ENCODE measurements around the gene SLC17A9. TPM values are rescaled to one million over a fixed set of nuclear protein-coding genes. Genes with fewer than 3 reads are reported as not detected.

Gene SLC17A9
- total and polyA plus RNA-seq, 10 donors: 18.8 to 95.3 (median 34.2) TPM

DNA sequence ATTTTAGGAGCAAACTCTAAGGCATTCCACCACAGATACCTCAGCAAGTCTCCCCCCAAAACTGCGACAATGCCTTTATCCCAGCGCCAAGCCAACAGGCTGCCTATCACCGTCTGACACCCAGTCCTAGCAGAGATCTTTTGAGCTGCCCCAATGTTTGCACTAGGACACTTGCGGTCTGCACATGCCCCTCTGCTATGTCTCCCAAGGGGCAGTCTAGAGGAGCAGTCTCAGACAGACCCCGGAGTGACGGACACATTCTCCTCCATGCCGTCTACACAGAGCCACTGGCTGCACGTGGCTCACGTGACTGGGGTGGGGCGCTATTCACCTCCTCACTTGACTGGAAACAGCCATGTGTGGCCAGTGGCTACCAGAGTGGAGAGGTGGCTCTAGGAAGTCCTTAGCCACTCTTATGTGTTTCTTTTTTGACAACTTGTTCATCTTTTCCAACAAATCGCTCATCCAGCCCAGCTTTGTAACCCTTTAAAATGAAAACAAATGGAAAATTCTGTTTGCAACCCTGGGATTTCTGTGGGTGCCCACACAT lies 42.2 kb upstream of the SLC17A9 start:
- DNase-seq: no peak

DNA sequence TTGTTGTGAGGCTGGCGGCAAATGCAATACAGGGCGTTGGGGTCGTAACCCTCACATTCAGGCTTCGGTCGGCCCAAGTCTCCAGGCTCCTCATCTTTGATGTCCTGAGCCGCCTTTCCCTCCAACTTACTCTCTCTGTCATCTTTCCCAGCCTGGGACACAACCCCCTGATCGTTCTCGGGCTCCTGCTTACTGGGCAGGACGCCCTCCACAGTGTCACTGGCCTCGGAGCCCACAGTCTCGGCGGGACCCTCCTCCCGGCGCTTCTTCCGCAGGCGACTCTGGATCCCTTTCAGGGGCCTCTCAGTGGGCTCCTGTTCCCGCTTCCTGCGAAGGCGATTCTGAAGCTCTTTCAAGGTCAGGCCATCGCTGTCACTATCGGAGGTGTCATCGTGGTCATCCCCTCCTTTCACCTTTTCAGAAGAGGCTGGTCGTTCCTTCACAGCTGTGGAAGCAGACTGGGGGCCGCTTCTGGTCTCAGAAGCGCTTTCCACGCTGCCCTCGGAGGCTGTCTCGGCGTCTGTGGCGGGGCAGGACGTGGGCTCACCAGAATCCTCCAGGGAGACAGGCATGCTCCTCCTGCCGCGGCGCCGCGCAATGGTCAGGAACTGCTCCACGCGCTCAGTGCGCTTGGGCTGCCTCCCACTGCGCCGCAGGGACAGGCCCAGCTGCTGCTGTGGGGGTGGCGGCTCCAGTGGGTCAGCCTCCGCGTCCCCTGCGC lies 41.6 kb upstream of the SLC17A9 start:
- no peaks in the 10 kb centered on the region for H3K27me3 ChIP-seq (replicated peaks in 1 of 7)
- no peak for DNase-seq
- no peak overlapping the region for H3K27ac ChIP-seq
- WGBS, 5 donors: 92 to 95% (median 94%) methylated on average over 38 to 45 of the region's 45 CpGs
- H3K4me3 ChIP-seq: no peak overlapping the region
- TF ChIP-seq, protein P1, sequence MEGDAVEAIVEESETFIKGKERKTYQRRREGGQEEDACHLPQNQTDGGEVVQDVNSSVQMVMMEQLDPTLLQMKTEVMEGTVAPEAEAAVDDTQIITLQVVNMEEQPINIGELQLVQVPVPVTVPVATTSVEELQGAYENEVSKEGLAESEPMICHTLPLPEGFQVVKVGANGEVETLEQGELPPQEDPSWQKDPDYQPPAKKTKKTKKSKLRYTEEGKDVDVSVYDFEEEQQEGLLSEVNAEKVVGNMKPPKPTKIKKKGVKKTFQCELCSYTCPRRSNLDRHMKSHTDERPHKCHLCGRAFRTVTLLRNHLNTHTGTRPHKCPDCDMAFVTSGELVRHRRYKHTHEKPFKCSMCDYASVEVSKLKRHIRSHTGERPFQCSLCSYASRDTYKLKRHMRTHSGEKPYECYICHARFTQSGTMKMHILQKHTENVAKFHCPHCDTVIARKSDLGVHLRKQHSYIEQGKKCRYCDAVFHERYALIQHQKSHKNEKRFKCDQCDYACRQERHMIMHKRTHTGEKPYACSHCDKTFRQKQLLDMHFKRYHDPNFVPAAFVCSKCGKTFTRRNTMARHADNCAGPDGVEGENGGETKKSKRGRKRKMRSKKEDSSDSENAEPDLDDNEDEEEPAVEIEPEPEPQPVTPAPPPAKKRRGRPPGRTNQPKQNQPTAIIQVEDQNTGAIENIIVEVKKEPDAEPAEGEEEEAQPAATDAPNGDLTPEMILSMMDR (IDR thresholded peaks at IDR 0.05 in 8 of 11, conservative IDR thresholded peaks at IDR 0.05 in 3 of 11): no peak
- peak in 2 of 3 donors; percentile 28 to 73 for TF ChIP-seq POLR2AphosphoS5 (IDR thresholded peaks at IDR 0.05)
- intact Hi-C loops (cut with DNase I; ENCODE audit: low total_unique reads): no loop called here
- peaks cover 23 to 68% (median 41%) of the 10 kb centered on the region in 6 donors for H3K4me1 ChIP-seq
- peaks cover 9 to 85% (median 79%) of the 10 kb centered on the region in 6 donors for H3K36me3 ChIP-seq
- H3K9me3 ChIP-seq: no peaks in the 10 kb centered on the region

More for the DNA sequence above, 42.2 kb upstream of the SLC17A9 start:
- intact Hi-C loops (cut with DNase I; ENCODE audit: low total_unique reads): no loop called here
- Histone ChIP-seq H3K4me1 (peaks cover 19 to 62% (median 34%) of the 10 kb centered on the region in 6 donors), H3K36me3 (peaks cover 15 to 92% (median 86%) of the 10 kb centered on the region in 6 donors), H3K4me3 (no peak overlapping the region), H3K27me3 (replicated peaks in 1 of 7) (no peaks in the 10 kb centered on the region), H3K27ac (no peak overlapping the region), H3K9me3 (no peaks in the 10 kb centered on the region)
- no peak for TF ChIP-seq POLR2A (IDR thresholded peaks at IDR 0.05)
- peak in 1 of 3 donors; percentile 4 for TF ChIP-seq POLR2AphosphoS5 (IDR thresholded peaks at IDR 0.05)
- TF ChIP-seq, protein P1 (IDR thresholded peaks at IDR 0.05 in 8 of 11, conservative IDR thresholded peaks at IDR 0.05 in 3 of 11): no peak
- 91 to 96% (median 94%) methylated on average over 11 of the region's 11 CpGs for WGBS, 5 donors

DNA sequence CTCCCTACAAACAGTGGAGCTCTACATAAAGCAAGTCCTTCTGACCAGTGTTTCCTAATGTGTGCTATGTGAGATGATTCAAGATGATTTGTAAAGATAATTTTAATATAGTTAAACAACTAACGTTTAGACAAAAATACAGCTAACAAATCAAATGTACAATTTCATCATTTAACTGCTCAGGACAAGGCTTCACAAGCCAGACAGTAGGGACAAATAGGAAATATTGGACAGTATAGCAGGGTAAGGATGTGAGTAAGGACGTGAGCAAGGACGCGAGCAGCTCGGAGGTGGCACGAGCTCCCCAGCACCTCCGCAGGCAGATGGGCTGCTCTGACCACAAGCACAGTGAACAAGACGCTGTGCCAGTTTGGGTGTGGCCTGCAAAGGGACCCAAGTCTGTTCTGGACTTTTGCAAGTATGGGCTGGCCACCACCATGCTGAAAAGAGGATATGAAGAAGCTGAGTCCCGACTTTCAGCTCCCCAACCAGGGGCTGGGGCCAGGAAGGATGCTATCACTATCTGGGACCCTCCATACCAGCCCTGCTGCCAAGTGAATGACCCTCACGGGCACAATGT lies 40.7 kb upstream of the SLC17A9 start:
- Histone ChIP-seq H3K36me3 (peaks cover 6 to 77% (median 71%) of the 10 kb centered on the region in 6 donors), H3K27me3 (replicated peaks in 1 of 7) (no peaks in the 10 kb centered on the region), H3K27ac (no peak overlapping the region), H3K4me1 (peaks cover 32 to 77% (median 49%) of the 10 kb centered on the region in 6 donors), H3K9me3 (no peaks in the 10 kb centered on the region), H3K4me3 (no peak overlapping the region)
- TF ChIP-seq, protein P1 (IDR thresholded peaks at IDR 0.05 in 8 of 11, conservative IDR thresholded peaks at IDR 0.05 in 3 of 11): no peak
- TF ChIP-seq POLR2AphosphoS5 (IDR thresholded peaks at IDR 0.05): peak; percentile 4 to 31 (median 21)
- WGBS, 5 donors: 70 to 83% (median 77%) methylated on average over 10 of the region's 10 CpGs
- DNase-seq: no peak
- intact Hi-C loops (cut with DNase I; ENCODE audit: low total_unique reads): no loop called here

DNA sequence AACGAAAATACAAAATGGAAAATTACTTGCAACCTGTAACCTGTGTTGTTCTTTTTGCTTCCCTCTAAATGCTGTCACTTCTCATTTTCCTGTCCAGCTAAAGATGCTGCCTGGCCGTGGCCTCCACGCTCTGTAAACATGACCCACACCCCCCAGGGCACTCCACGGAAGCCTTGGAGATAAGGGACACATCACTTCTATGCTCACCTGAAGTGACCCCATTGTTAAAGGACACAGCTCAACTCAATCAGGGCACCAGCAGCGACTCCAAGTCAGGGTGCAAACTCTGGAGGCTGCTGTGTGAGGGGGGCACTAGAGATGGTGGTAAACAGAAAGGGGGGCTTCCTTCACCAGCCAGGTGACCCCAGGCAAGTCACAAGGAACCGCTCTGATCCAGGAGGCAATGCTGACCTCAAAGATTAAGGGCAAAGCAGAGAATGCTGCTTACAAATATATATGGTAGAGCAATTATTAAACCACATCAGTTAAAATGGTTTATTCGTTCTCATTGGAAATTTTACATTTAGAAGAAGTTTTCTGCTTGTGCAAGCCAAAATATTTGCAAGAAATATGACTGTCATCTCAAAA lies 39.4 kb upstream of the SLC17A9 start:
- WGBS, 5 donors: 78 to 85% (median 81%) methylated on average over 7 of the region's 7 CpGs
- Histone ChIP-seq H3K27me3 (replicated peaks in 1 of 7) (no peaks in the 10 kb centered on the region), H3K4me3 (no peak overlapping the region), H3K36me3 (peaks cover 6 to 63% (median 57%) of the 10 kb centered on the region in 6 donors), H3K9me3 (no peaks in the 10 kb centered on the region), H3K27ac (no peak overlapping the region), H3K4me1 (peaks cover 45 to 80% (median 63%) of the 10 kb centered on the region in 6 donors)
- DNase-seq: no peak
- intact Hi-C loops (cut with DNase I; ENCODE audit: low total_unique reads): no loop called here
- no peak for TF ChIP-seq POLR2A (IDR thresholded peaks at IDR 0.05)
- TF ChIP-seq, protein P1 (IDR thresholded peaks at IDR 0.05 in 8 of 11, conservative IDR thresholded peaks at IDR 0.05 in 3 of 11): no peak
- no peak for TF ChIP-seq POLR2AphosphoS5 (IDR thresholded peaks at IDR 0.05)

Measured in spleen (tissue), 11 donors.